Cardiac muscle cell (in vitro differentiated cells and primary cell): Measurements from ENCODE around the gene LRRC17. TPM values are rescaled to one million over a fixed set of nuclear protein-coding genes. Genes with fewer than 3 reads are reported as not detected.

Experiments
- DNase-seq, 2 donors: peaks; one replicate each; pipeline versions ENCODE4 v3.0.0 to v3.0.0-alpha.2; 2010 to 2017; ENCODE audit warnings: low read depth in 1 of 2, low spot score in 1 of 2
- H3K27ac ChIP-seq: fragments of 200-600 bp; sonication (generic); 2 replicates; pipeline ENCODE4 v1.5.1; 2016
- H3K27me3 ChIP-seq: fragments of 200-600 bp; sonication (generic); 2 replicates; pipeline ENCODE4 v1.6.0; 2016; ENCODE audit warnings: control low read depth
- H3K36me3 ChIP-seq: fragments of 200-600 bp; sonication (generic); 2 replicates; pipeline ENCODE4 v1.5.1; 2016; ENCODE audit warnings: control low read depth
- H3K4me1 ChIP-seq: fragments of 200-600 bp; sonication (generic); 2 replicates; pipeline ENCODE4 v1.8.1; 2017; ENCODE audit warnings: low read depth, mild to moderate bottlenecking, mixed run types
- H3K4me3 ChIP-seq: fragments of 200-600 bp; sonication (generic); 2 replicates; pipeline ENCODE4 v1.5.1; 2016; ENCODE audit warnings: mild to moderate bottlenecking
- H3K9me3 ChIP-seq: fragments of 200-600 bp; sonication (generic); 2 replicates; pipeline ENCODE4 v1.5.1; 2017; ENCODE audit warnings: low read depth, mild to moderate bottlenecking, control low read depth
- CTCF ChIP-seq: IDR thresholded peaks from 2 replicates; pipeline ENCODE4 v1.5.1; 2012; ENCODE audit warnings: low read depth, mild to moderate bottlenecking, low read length
- polyA plus RNA-seq: library from polyadenylated mRNA; unstranded; fragments of >200 nt; fragmentation: Nextera tagmentation; extraction: Ambion mirVana; gene quantifications from 2 replicates; pipeline ENCODE4 v1.2.1, GENCODE V29; 2016
- total RNA-seq: library from RNA; depleted of rRNA; stranded (reverse); fragments of >200 nt; gene quantifications from 2 replicates; pipeline ENCODE4 v1.2.3, GENCODE V29; 2016

LRRC17 gene
- total and polyA plus RNA-seq, 2 experiments from 2014 or later, result 5.7 to 8.0 TPM

GRCh38 chr7:102916426-102916825, 3.6 kb downstream of the LRRC17 start:
- DNase-seq, result peak in 1 of 2 donors; percentile 70
- no peaks in the 10 kb centered on the region for H3K27me3 ChIP-seq
- no peaks in the 10 kb centered on the region for H3K4me1 ChIP-seq
- no peaks in the 10 kb centered on the region for H3K36me3 ChIP-seq
- H3K4me3 ChIP-seq, result no peak overlapping the region
- no peak for TF ChIP-seq CTCF
- H3K9me3 ChIP-seq, result no peaks in the 10 kb centered on the region
- H3K27ac ChIP-seq, result no peak overlapping the region

- no peaks in the 10 kb centered on the region for H3K27me3 ChIP-seq
- H3K4me3 ChIP-seq, result no peak overlapping the region
- no peak for DNase-seq
- no peaks in the 10 kb centered on the region for H3K4me1 ChIP-seq
- H3K36me3 ChIP-seq, result no peaks in the 10 kb centered on the region
- TF ChIP-seq CTCF, result no peak
- no peak overlapping the region for H3K27ac ChIP-seq
- H3K9me3 ChIP-seq, result no peaks in the 10 kb centered on the region
Observed at GRCh38 chr7:102916881-102917280, 4.1 kb downstream of the LRRC17 start.

- Histone ChIP-seq H3K4me1 (no peaks in the 10 kb centered on the region), H3K27me3 (no peaks in the 10 kb centered on the region), H3K36me3 (no peaks in the 10 kb centered on the region), H3K4me3 (no peak overlapping the region), H3K9me3 (no peaks in the 10 kb centered on the region), H3K27ac (no peak overlapping the region)
- TF ChIP-seq CTCF, result no peak
- peak; percentile 29 to 34 for DNase-seq
Observed at GRCh38 chr7:102917436-102918353, 4.9 kb downstream of the LRRC17 start.

GRCh38 chr7:102918845-102919244, 6.0 kb downstream of the LRRC17 start:
- H3K4me3 ChIP-seq, result no peak overlapping the region
- no peaks in the 10 kb centered on the region for H3K4me1 ChIP-seq
- no peaks in the 10 kb centered on the region for H3K9me3 ChIP-seq
- DNase-seq, result no peak
- no peak overlapping the region for H3K27ac ChIP-seq
- no peaks in the 10 kb centered on the region for H3K27me3 ChIP-seq
- no peak for TF ChIP-seq CTCF
- H3K36me3 ChIP-seq, result no peaks in the 10 kb centered on the region

- DNase-seq, result no peak
Observed at GRCh38 chr7:102925976-102926782, 13.4 kb downstream of the LRRC17 start.

More at GRCh38 chr7:102925976-102926782, 13.4 kb downstream of the LRRC17 start:
- no peak for TF ChIP-seq CTCF
- no peak overlapping the region for H3K4me3 ChIP-seq
- H3K4me1 ChIP-seq, result no peaks in the 10 kb centered on the region
- H3K36me3 ChIP-seq, result no peaks in the 10 kb centered on the region
- no peak overlapping the region for H3K27ac ChIP-seq
- H3K9me3 ChIP-seq, result no peaks in the 10 kb centered on the region
- H3K27me3 ChIP-seq, result no peaks in the 10 kb centered on the region
